Loucy (cell line): ENCODE data around the gene RAB11FIP3.

Experiments used
- H2AFZ ChIP-seq: fragments of 200-600 bp; sonication (generic); 2 replicates; pipeline ENCODE4 v1.6.0; 2016; ENCODE audit warnings: antibody characterized with exemption, mild to moderate bottlenecking, low read length, moderate library complexity
- H3F3A ChIP-seq: fragments of 200-600 bp; 2 replicates; pipeline ENCODE4 v1.6.0; 2016; ENCODE audit warnings: antibody characterized with exemption, low read depth, mild to moderate bottlenecking
- H3K27me3 ChIP-seq: fragments of 200-600 bp; sonication (generic); 2 replicates; pipeline ENCODE4 v1.6.1; 2014; ENCODE audit warnings: low read length, mild to moderate bottlenecking; ENCODE audit not compliant: insufficient read depth, poor library complexity, severe bottlenecking
- H3K36me3 ChIP-seq: fragments of 200-600 bp; sonication (generic); 2 replicates; pipeline ENCODE4 v1.6.1; 2016; ENCODE audit warnings: low read length; ENCODE audit not compliant: insufficient read depth
- H3K4me1 ChIP-seq: fragments of 200-600 bp; sonication (generic); 2 replicates; pipeline ENCODE4 v1.5.1; 2014; ENCODE audit warnings: low read length, mild to moderate bottlenecking; ENCODE audit not compliant: insufficient read depth, poor library complexity, severe bottlenecking
- H3K4me2 ChIP-seq: fragments of 200-600 bp; sonication (generic); 2 replicates; pipeline ENCODE4 v1.6.0; 2014; ENCODE audit warnings: antibody characterized with exemption, low read length, low read depth, mild to moderate bottlenecking; ENCODE audit not compliant: poor library complexity, severe bottlenecking
- H3K4me3 ChIP-seq: fragments of 200-600 bp; sonication (generic); 2 replicates; pipeline ENCODE4 v1.5.1; 2014; ENCODE audit warnings: low read length, mild to moderate bottlenecking, mixed read lengths; ENCODE audit not compliant: poor library complexity, severe bottlenecking
- H3K79me2 ChIP-seq: fragments of 200-600 bp; sonication (generic); 2 replicates; pipeline ENCODE4 v1.6.1; 2014; ENCODE audit warnings: low read length; ENCODE audit not compliant: insufficient read depth
- H3K9ac ChIP-seq: fragments of 200-600 bp; sonication (generic); 2 replicates; pipeline ENCODE4 v1.6.0; 2014; ENCODE audit warnings: mild to moderate bottlenecking, low read depth, low read length, moderate library complexity; ENCODE audit not compliant: poor library complexity, severe bottlenecking
- H3K9me2 ChIP-seq: fragments of 200-600 bp; sonication (generic); replicated peaks from 2 replicates; pipeline ENCODE4 v1.6.1; 2016; ENCODE audit warnings: low read depth, low read length, mixed read lengths
- H3K9me3 ChIP-seq: fragments of 200-600 bp; sonication (generic); 2 replicates; pipeline ENCODE4 v1.6.1; 2014; ENCODE audit warnings: mild to moderate bottlenecking, antibody characterized with exemption, low read length, low read depth; ENCODE audit not compliant: insufficient read depth
- H4K20me1 ChIP-seq: fragments of 200-600 bp; sonication (generic); 2 replicates; pipeline ENCODE4 v1.6.0; 2014; ENCODE audit warnings: antibody characterized with exemption, low read length, mild to moderate bottlenecking; ENCODE audit not compliant: insufficient read depth, poor library complexity, severe bottlenecking
- CTCF ChIP-seq: fragments of 200-600 bp; sonication (generic); conservative IDR thresholded peaks from 2 replicates; pipeline ENCODE4 v1.5.1; 2014; ENCODE audit warnings: mild to moderate bottlenecking, antibody characterized with exemption, low read length
- EZH2phosphoT487 ChIP-seq: fragments of 200-600 bp; IDR thresholded peaks from 2 replicates; pipeline ENCODE4 v1.6.1; 2018; ENCODE audit warnings: antibody characterized with exemption, mild to moderate bottlenecking, moderate library complexity, borderline replicate concordance

Gene RAB11FIP3

GRCh38 chr16:561957-562938 is 136.8 kb downstream of the RAB11FIP3 start:
- Histone ChIP-seq H2AFZ (no peak overlapping the region), H3K9ac (no peak overlapping the region), H3K9me3 (no peaks in the 10 kb centered on the region), H3F3A (no peaks in the 10 kb centered on the region), H3K4me2 (no peak overlapping the region), H3K79me2 (no peaks in the 10 kb centered on the region), H3K4me3 (no peak overlapping the region), H3K9me2 (no peaks in the 10 kb centered on the region), H4K20me1 (no peaks in the 10 kb centered on the region), H3K36me3 (no peaks in the 10 kb centered on the region), H3K27me3 (no peaks in the 10 kb centered on the region), H3K4me1 (peaks cover 4% of the 10 kb centered on the region)
- TF ChIP-seq EZH2phosphoT487 (no peak), CTCF (no peak)

- H4K20me1 ChIP-seq, result no peaks in the 10 kb centered on the region
- H3K36me3 ChIP-seq, result no peaks in the 10 kb centered on the region
- H3K4me2 ChIP-seq, result no peak overlapping the region
- H3K9me3 ChIP-seq, result no peaks in the 10 kb centered on the region
- H2AFZ ChIP-seq, result no peak overlapping the region
- peaks cover 4% of the 10 kb centered on the region for H3K4me1 ChIP-seq
- H3F3A ChIP-seq, result no peaks in the 10 kb centered on the region
- no peaks in the 10 kb centered on the region for H3K27me3 ChIP-seq
- H3K4me3 ChIP-seq, result no peak overlapping the region
- no peaks in the 10 kb centered on the region for H3K9me2 ChIP-seq
- H3K79me2 ChIP-seq, result no peaks in the 10 kb centered on the region
- TF ChIP-seq CTCF (no peak), EZH2phosphoT487 (no peak)
- no peak overlapping the region for H3K9ac ChIP-seq
Observed at GRCh38 chr16:563072-563644, 137.7 kb downstream of the RAB11FIP3 start.

GRCh38 chr16:564690-565418 is 139.4 kb downstream of the RAB11FIP3 start:
- H3K27me3 ChIP-seq, result no peaks in the 10 kb centered on the region
- H3K4me3 ChIP-seq, result no peak overlapping the region
- H4K20me1 ChIP-seq, result no peaks in the 10 kb centered on the region
- no peaks in the 10 kb centered on the region for H3K9me3 ChIP-seq
- no peaks in the 10 kb centered on the region for H3K9me2 ChIP-seq
- no peaks in the 10 kb centered on the region for H3K79me2 ChIP-seq
- H3F3A ChIP-seq, result no peaks in the 10 kb centered on the region
- H3K4me1 ChIP-seq, result peaks cover 4% of the 10 kb centered on the region
- no peak overlapping the region for H2AFZ ChIP-seq
- H3K4me2 ChIP-seq, result no peak overlapping the region
- H3K9ac ChIP-seq, result no peak overlapping the region
- TF ChIP-seq CTCF (no peak), EZH2phosphoT487 (no peak)
- H3K36me3 ChIP-seq, result no peaks in the 10 kb centered on the region
